NCI-H1105 treated with DMSO at 0.1 percent for 48 hours (cell line): ENCODE results near the gene NSUN6.

Experiments
- DNase-seq: peaks from one replicate; lab custom pipeline; 2025; lab: John Stamatoyannopoulos, UW

NSUN6 gene

DNA sequence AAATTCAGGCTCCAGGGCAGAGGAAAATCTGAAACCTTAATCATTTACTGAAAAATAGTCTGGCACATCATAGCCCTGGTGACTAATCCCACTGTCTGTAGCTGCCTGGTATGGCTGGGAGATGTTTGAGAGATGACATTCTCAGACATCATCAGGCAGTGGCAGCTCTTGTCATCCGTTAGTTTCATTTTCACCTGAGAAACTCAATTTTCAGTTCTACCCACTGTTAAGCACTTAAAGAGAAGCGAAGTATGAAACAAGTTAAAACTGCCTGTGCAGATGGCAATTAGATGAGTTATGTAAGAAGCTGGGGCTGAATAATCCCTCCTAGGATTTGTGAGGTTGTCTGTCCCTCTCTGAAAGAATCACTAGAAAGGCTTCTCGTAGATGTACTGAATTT lies 150.2 kb downstream of the NSUN6 start:
- no peak for DNase-seq

DNA sequence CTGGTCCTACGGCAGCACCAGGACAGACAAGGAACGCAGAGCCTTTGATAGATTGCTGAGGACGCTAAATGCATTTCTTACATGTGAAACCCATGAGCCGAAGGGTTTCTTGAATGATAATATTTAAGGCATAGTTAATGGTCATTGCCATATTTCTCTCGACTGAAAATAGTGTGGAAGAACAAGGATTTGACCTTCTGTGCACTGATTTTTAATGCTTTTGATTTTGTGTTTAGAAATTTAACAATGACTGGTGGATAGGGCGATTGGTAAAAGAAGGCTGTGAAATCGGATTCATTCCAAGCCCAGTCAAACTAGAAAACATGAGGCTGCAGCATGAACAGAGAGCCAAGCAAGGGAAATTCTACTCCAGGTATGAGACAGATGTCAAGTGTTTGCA lies 150.8 kb downstream of the NSUN6 start:
- DNase-seq, result no peak

DNA sequence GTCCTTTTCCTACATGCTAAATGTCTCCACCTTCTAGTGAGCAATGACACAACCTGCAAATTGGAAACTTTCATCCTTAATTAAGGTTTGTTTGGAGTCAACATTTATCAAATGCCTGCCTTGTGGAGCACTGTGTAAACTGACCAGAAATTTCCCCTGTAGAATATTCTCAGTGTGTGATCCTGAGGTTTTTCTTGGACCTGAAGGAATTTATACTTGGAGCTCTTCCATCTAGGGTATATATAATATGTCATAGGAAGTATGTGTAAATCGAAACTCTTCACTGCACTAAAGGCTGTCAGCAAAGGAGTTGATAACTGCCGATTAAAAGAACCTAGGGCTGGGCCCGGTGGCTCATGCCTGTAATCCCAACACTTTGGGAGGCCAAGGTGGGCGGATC lies 152.4 kb downstream of the NSUN6 start:
- DNase-seq, result no peak

DNA sequence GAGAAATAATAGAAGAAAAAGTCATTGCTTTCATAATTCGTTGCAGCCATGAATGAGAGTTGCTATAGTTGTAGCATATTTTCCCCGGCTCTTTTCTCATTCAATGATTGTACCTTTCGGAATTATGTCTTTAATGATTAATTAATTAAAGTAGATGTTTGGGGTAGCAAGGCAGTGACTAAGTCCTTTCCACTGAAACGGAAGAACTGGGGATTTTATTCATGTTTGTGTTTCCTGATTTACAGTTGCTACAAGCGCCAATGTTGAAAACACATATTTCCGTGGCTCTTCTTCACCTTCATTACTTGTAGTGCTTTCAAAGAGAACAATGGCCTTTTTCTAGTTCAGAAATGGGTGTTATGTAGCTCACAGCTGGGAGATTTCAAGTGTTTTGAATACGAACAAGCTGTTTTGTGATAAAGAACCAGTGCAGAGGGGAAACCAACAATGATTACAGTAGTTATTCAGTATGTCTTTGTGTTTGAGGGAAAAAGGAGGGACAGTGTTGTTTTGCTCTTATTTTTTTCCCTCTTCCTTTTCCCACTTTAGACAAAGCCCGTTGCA lies 153.5 kb downstream of the NSUN6 start:
- no peak for DNase-seq
